PC-3 (cell line): ENCODE results near the gene PAX5. TPM values are rescaled to one million over a fixed set of nuclear protein-coding genes. Genes with fewer than 3 reads are reported as not detected.

Source experiments
- ATAC-seq: fragments of 200-7000 bp; cut with Tn5 transposase; 2 replicates; pipeline ENCODE4 v1.9.1; 2020; ENCODE audit warnings: mild to moderate bottlenecking, moderate library complexity
- BruUV-seq: library from RNA; stranded (reverse); fragments of 400-500 nt; replicated peaks from 2 replicates; lab custom pipeline; 2021; lab: Mats Ljungman, UMichigan
- CTCF ChIA-PET: fragments of 300-600 bp; sonication (Branson Sonifier 250); formaldehyde crosslinking; loops from one replicate; lab custom pipeline; 2022; ENCODE audit warnings: antibody characterized with exemption; lab: Charles Lee
- POLR2A ChIA-PET: fragments of 300-600 bp; sonication (Branson Sonifier 250); formaldehyde crosslinking; loops from one replicate; lab custom pipeline; 2022; ENCODE audit warnings: antibody characterized with exemption; ENCODE audit not compliant: unreplicated experiment; lab: Charles Lee
- DNase-seq: peaks from one replicate; pipeline ENCODE4 v3.0.0-alpha.2; 2015
- H2AFZ ChIP-seq: fragments of 300-600 bp; sonication (generic); 2 replicates; pipeline ENCODE4 v1.6.0; 2016; ENCODE audit warnings: antibody characterized with exemption, low read length
- H3F3A ChIP-seq: fragments of 300-600 bp; sonication (generic); one replicate; pipeline ENCODE4 v1.6.0; 2017; ENCODE audit warnings: antibody characterized with exemption, low read length, control low read depth, mild to moderate bottlenecking; ENCODE audit not compliant: unreplicated experiment
- H3K27ac ChIP-seq: fragments of 300-600 bp; sonication (generic); 2 replicates; pipeline ENCODE4 v1.5.1; 2016; ENCODE audit warnings: mild to moderate bottlenecking, low read length
- H3K27me3 ChIP-seq: fragments of 300-600 bp; sonication (generic); 2 replicates; pipeline ENCODE4 v1.6.1; 2016; ENCODE audit warnings: low read length, mixed read lengths
- H3K36me3 ChIP-seq: fragments of 300-600 bp; sonication (generic); 2 replicates; pipeline ENCODE4 v1.6.1; 2016; ENCODE audit warnings: low read depth, mixed run types, low read length, mixed read lengths
- H3K4me1 ChIP-seq: fragments of 300-600 bp; sonication (generic); 2 replicates; pipeline ENCODE4 v1.5.1; 2016; ENCODE audit warnings: low read length; ENCODE audit not compliant: insufficient read depth
- H3K4me2 ChIP-seq: fragments of 300-600 bp; sonication (generic); 2 replicates; pipeline ENCODE4 v1.6.0; 2016; ENCODE audit warnings: low read length
- H3K4me3 ChIP-seq: fragments of 300-600 bp; sonication (generic); 2 replicates; pipeline ENCODE4 v1.5.1; 2016; ENCODE audit warnings: mild to moderate bottlenecking, low read length, mixed read lengths
- H3K79me2 ChIP-seq: fragments of 300-600 bp; sonication (generic); 2 replicates; pipeline ENCODE4 v1.6.1; 2017; ENCODE audit warnings: low read length, mixed read lengths
- H3K9ac ChIP-seq: fragments of 300-600 bp; sonication (generic); 2 replicates; pipeline ENCODE4 v1.6.0; 2016; ENCODE audit warnings: mild to moderate bottlenecking, low read length
- H3K9me2 ChIP-seq: fragments of 300-600 bp; sonication (generic); replicated peaks from 2 replicates; pipeline ENCODE4 v1.6.1; 2016; ENCODE audit warnings: mixed run types, low read length, mixed read lengths
- H3K9me3 ChIP-seq: fragments of 300-600 bp; sonication (generic); 2 replicates; pipeline ENCODE4 v1.6.1; 2016; ENCODE audit warnings: low read length, mixed read lengths
- H4K20me1 ChIP-seq: fragments of 300-600 bp; sonication (generic); 2 replicates; pipeline ENCODE4 v1.6.1; 2016; ENCODE audit warnings: low read length, mixed read lengths
- CTCF ChIP-seq: fragments of 300-600 bp; sonication (generic); conservative IDR thresholded peaks from 2 replicates; pipeline ENCODE4 v1.5.1; 2017; ENCODE audit warnings: antibody characterized with exemption, low read depth, mild to moderate bottlenecking, low read length
- EZH2 ChIP-seq: fragments of 300-600 bp; sonication (generic); IDR thresholded peaks from one replicate; pipeline ENCODE4 v1.6.1; 2017; ENCODE audit warnings: antibody characterized with exemption, mild to moderate bottlenecking, low read length; ENCODE audit not compliant: unreplicated experiment
- EZH2phosphoT487 ChIP-seq: fragments of 300-600 bp; sonication (generic); IDR thresholded peaks from 2 replicates; pipeline ENCODE4 v1.6.1; 2018; ENCODE audit warnings: mild to moderate bottlenecking, antibody characterized with exemption, low read length, borderline replicate concordance
- intact Hi-C: fragments of 100-400 bp; cut with micrococcal nuclease; formaldehyde crosslinking; loops from 2 replicates; pipeline ENCODE4 v1.9.0; 2023
- total RNA-seq: library from RNA; depleted of rRNA; stranded (reverse); fragments of >200 nt; gene quantifications from 2 replicates; pipeline ENCODE4 v1.2.3, GENCODE V29; 2014

Gene PAX5
- total RNA-seq, 1 experiment from 2014 or later = not detected

- no peak overlapping the region for H2AFZ ChIP-seq
- H3F3A ChIP-seq = no peaks in the 10 kb centered on the region
- no peak overlapping the region for H3K4me3 ChIP-seq
- no peak overlapping the region for H3K4me2 ChIP-seq
- TF ChIP-seq CTCF = no peak
- no peaks in the 10 kb centered on the region for H3K9me2 ChIP-seq
- DNase-seq = no peak
- H3K9ac ChIP-seq = no peak overlapping the region
- no peaks in the 10 kb centered on the region for H4K20me1 ChIP-seq
- ChIA-PET POLR2A (no interaction called here), CTCF (no interaction called here)
- no peak overlapping the region for H3K27ac ChIP-seq
- H3K79me2 ChIP-seq = no peaks in the 10 kb centered on the region
- H3K4me1 ChIP-seq = no peaks in the 10 kb centered on the region
- no peak for ATAC-seq
- intact Hi-C loops = no loop called here
- no peaks in the 10 kb centered on the region for H3K36me3 ChIP-seq
- no TSS peak for BruUV-seq
- 0 out of 2 replicates have a peak, but pooled peaks cover 7% of the 10 kb centered on the region for H3K27me3 ChIP-seq
- no peaks in the 10 kb centered on the region for H3K9me3 ChIP-seq
Observed at GRCh38 chr9:36843964-36844363, 190.1 kb downstream of the PAX5 start.

GRCh38 chr9:36842560-36843530 lies 191.2 kb downstream of the PAX5 start:
- Histone ChIP-seq H3K4me2 (no peak overlapping the region), H3K4me1 (no peaks in the 10 kb centered on the region), H3K4me3 (no peak overlapping the region), H3K9me3 (no peaks in the 10 kb centered on the region), H2AFZ (no peak overlapping the region), H4K20me1 (no peaks in the 10 kb centered on the region), H3K27ac (no peak overlapping the region), H3F3A (no peaks in the 10 kb centered on the region), H3K27me3 (peaks cover 7% of the 10 kb centered on the region; the same call in 1 of the 2 replicates), H3K9ac (no peak overlapping the region), H3K9me2 (no peaks in the 10 kb centered on the region), H3K36me3 (no peaks in the 10 kb centered on the region), H3K79me2 (no peaks in the 10 kb centered on the region)
- DNase-seq = no peak
- intact Hi-C loops = no loop called here
- ChIA-PET POLR2A (no interaction called here), CTCF (no interaction called here)
- ATAC-seq = no peak
- TF ChIP-seq EZH2phosphoT487 (no peak), EZH2 (no peak), CTCF (no peak)
- no TSS peak for BruUV-seq
